ENCODE measurements around the gene ZNF276.

Gene ZNF276

GRCh38 chr16:89716493-89716892 is 4.8 kb upstream of the ZNF276 start:
- no peak for DNase-seq (ENCODE audit: low spot score)

GRCh38 chr16:89716916-89717687 is 4.2 kb upstream of the ZNF276 start:
- DNase-seq (ENCODE audit: low spot score) = no peak

GRCh38 chr16:89717688-89718505 is 3.4 kb upstream of the ZNF276 start:
- no peak for DNase-seq (ENCODE audit: low spot score)

- DNase-seq (ENCODE audit: low spot score) = no peak
Measured at GRCh38 chr16:89720551-89720812, 855 bp upstream of the ZNF276 start.

- DNase-seq (ENCODE audit: low spot score) = no peak
Measured at GRCh38 chr16:89721546-89722391, 432 bp downstream of the ZNF276 start.

GRCh38 chr16:89722392-89723278 is 1.3 kb downstream of the ZNF276 start:
- DNase-seq (ENCODE audit: low spot score) = no peak

- DNase-seq (ENCODE audit: low spot score) = no peak
Measured at GRCh38 chr16:89723279-89724250, 2.2 kb downstream of the ZNF276 start.

GRCh38 chr16:89727406-89728120 is 6.2 kb downstream of the ZNF276 start:
- no peak for DNase-seq (ENCODE audit: low spot score)

GRCh38 chr16:89729293-89729692 is 8.0 kb downstream of the ZNF276 start:
- DNase-seq (ENCODE audit: low spot score) = no peak

GRCh38 chr16:89729863-89730593 is 8.7 kb downstream of the ZNF276 start:
- DNase-seq (ENCODE audit: low spot score) = no peak

- no peak for DNase-seq (ENCODE audit: low spot score)
Measured at GRCh38 chr16:89730610-89731234, 9.4 kb downstream of the ZNF276 start.

- DNase-seq (ENCODE audit: low spot score) = no peak
Measured at GRCh38 chr16:89732142-89732917, 11.0 kb downstream of the ZNF276 start.

GRCh38 chr16:89732918-89733242 is 11.5 kb downstream of the ZNF276 start:
- DNase-seq (ENCODE audit: low spot score) = no peak

GRCh38 chr16:89733322-89733721 is 12.0 kb downstream of the ZNF276 start:
- DNase-seq (ENCODE audit: low spot score) = no peak

GRCh38 chr16:89733792-89734191 is 12.5 kb downstream of the ZNF276 start:
- no peak for DNase-seq (ENCODE audit: low spot score)

- no peak for DNase-seq (ENCODE audit: low spot score)
Measured at GRCh38 chr16:89736554-89736953, 15.2 kb downstream of the ZNF276 start.

GRCh38 chr16:89737341-89738071 is 16.2 kb downstream of the ZNF276 start:
- DNase-seq (ENCODE audit: low spot score) = no peak
